Panc1 (cell line): ENCODE measurements around the gene IFNK. TPM values are rescaled to one million over a fixed set of nuclear protein-coding genes. Genes with fewer than 3 reads are reported as not detected.
A peak's percentile ranks its signal among the peaks of the same experiment; 100 is the strongest.

Source experiments
- ATAC-seq: fragments of 200-7000 bp; cut with Tn5 transposase; 2 replicates; pipeline ENCODE4 v1.9.1; 2020; ENCODE audit warnings: mild to moderate bottlenecking, moderate library complexity
- BruUV-seq: library from RNA; stranded (reverse); fragments of 400-500 nt; replicated peaks from 2 replicates; lab custom pipeline; 2021; lab: Mats Ljungman, UMichigan
- CTCF ChIA-PET: fragments of 300-600 bp; sonication (Branson Sonifier 250); formaldehyde crosslinking; loops from one replicate; lab custom pipeline; 2022; ENCODE audit warnings: antibody characterized with exemption; lab: Charles Lee
- POLR2A ChIA-PET: fragments of 300-600 bp; sonication (Branson Sonifier 250); formaldehyde crosslinking; loops from one replicate; lab custom pipeline; 2022; ENCODE audit warnings: antibody characterized with exemption; lab: Charles Lee
- DNase-seq: peaks from one replicate; pipeline ENCODE4 v3.0.0-alpha.2; 2010; ENCODE audit warnings: low read depth, low spot score
- H3K27ac ChIP-seq: 2 replicates; pipeline ENCODE4 v1.5.1; 2011; ENCODE audit warnings: mild to moderate bottlenecking, low read length, inconsistent platforms
- H3K27me3 ChIP-seq: fragments of 200-500 bp; sonication (Bioruptor generic); 2 replicates; pipeline ENCODE4 v1.6.0; 2014; ENCODE audit warnings: low read length, inconsistent platforms; ENCODE audit not compliant: control insufficient read depth, insufficient read depth
- H3K36me3 ChIP-seq: fragments of 200-500 bp; sonication (Bioruptor generic); 2 replicates; pipeline ENCODE4 v1.5.1; 2014; ENCODE audit warnings: inconsistent platforms, mild to moderate bottlenecking, low read length, moderate library complexity; ENCODE audit not compliant: control insufficient read depth, insufficient read depth
- H3K4me1 ChIP-seq: 2 replicates; pipeline ENCODE4 v1.5.1; 2011; ENCODE audit warnings: inconsistent platforms, mild to moderate bottlenecking, low read length, moderate library complexity; ENCODE audit not compliant: control insufficient read depth, insufficient read depth
- H3K4me3 ChIP-seq, 2 experiments: 2 replicates each; pipeline ENCODE4 v1.5.1; 2011 to 2012; ENCODE audit warnings: low read depth in 2 of 2, low read length in 2 of 2, mild to moderate bottlenecking in 2 of 2, inconsistent platforms in 1 of 2, moderate library complexity in 1 of 2
- H3K9me3 ChIP-seq: fragments of 200-500 bp; sonication (Bioruptor generic); 2 replicates; pipeline ENCODE4 v1.5.1; 2014; ENCODE audit warnings: low read depth, mild to moderate bottlenecking, inconsistent platforms, low read length, moderate library complexity; ENCODE audit not compliant: control insufficient read depth, insufficient read depth
- POLR2AphosphoS5 ChIP-seq: IDR thresholded peaks from 2 replicates; pipeline ENCODE4 v1.6.1; 2012; ENCODE audit warnings: mild to moderate bottlenecking, low read depth, low read length, moderate library complexity
- SIN3A ChIP-seq: IDR thresholded peaks from 2 replicates; pipeline ENCODE4 v1.6.1; 2012; ENCODE audit warnings: low read depth, mild to moderate bottlenecking, low read length, moderate library complexity, borderline replicate concordance; ENCODE audit not compliant: insufficient read depth
- TCF7L2 ChIP-seq: IDR thresholded peaks from 2 replicates; pipeline ENCODE4 v1.6.1; 2011; ENCODE audit warnings: mild to moderate bottlenecking, low read depth, low read length, inconsistent platforms
- in situ Hi-C: cut with HindIII; loops from 2 replicates; pipeline ENCODE4 v1.10.0; 2016; ENCODE audit warnings: low sequenced_read_pairs, low pct_unique_long_range_greater_than_20kb
- intact Hi-C: fragments of 100-400 bp; cut with micrococcal nuclease; formaldehyde crosslinking; loops from one replicate; pipeline ENCODE4 v1.10.0; 2022; ENCODE audit not compliant: unreplicated experiment
- total RNA-seq: library from RNA; stranded (reverse); gene quantifications from one replicate; pipeline ENCODE4 v1.2.1, GENCODE V29; 2021; ENCODE audit not compliant: unreplicated experiment
- TF ChIP-seq, protein P1 (sequence below): fragments of 450-650 bp; IDR thresholded peaks from 2 replicates; pipeline ENCODE4 v1.5.1; 2017; ENCODE audit warnings: mild to moderate bottlenecking
- TF ChIP-seq, protein P2 (sequence below), 2 experiments: IDR thresholded peaks; 2 replicates each; pipeline ENCODE4 v1.6.1; 2011 to 2012; ENCODE audit warnings: low read depth in 2 of 2, control low read depth in 1 of 2, low read length in 1 of 2, mild to moderate bottlenecking in 1 of 2, moderate library complexity in 1 of 2; ENCODE audit not compliant: insufficient read depth in 1 of 2

Gene IFNK
- total RNA-seq, 1 experiment from 2014 or later, result not detected

DNA sequence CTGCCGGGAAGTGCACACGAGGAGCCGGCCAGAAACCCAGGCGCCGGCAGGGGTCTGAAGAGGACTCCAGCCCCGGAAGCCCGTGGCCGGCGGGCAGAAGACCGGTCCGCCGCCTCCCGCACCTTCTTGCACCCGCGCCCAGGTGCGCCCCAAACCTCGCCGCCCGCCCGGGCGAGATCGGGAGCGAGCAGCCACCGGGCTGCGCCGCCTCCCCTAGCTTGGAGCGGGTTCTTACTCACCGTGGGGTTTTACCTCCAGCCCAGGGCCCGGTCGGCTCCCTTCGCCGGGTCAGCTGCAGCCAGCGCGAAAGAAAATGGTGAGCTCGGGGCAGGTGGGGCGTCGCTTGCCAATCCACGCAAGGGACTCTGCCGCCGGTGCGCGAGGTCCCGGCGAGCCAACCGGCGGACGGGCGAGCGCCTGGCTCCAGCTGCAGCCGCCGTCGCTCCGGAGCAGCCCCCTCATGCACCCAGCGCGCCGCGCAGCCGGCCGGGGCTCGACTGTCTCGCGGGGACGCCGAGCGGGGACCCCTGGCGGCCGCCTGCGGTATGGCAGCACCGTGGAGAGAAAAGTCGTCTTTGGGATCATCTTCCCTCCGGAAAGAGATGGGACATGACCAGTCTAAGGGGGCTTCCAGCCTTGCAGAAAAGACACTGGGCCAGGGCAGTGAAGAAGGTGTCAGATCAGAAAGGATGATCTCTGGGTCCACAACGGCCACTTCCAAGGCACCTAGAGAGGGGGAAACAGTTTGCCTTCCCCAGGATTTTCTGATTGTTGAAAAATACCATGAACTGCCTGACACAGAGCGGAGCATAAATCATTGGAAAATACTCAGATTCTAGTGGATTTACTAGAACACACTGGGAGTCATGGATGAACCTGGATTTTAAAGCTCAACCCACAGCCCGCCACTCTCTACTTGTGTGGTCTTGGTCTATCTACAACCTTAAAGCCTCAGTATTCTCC, 5.5 kb downstream of the IFNK start, which contains the start of gene MOB3B:
TSS of gene MOB3B (minus strand) at position 499 of the 963 bp plus-strand sequence. CDS start 74,264 bp downstream, outside the sequence.
- no peak for DNase-seq
- Histone ChIP-seq H3K9me3 (no peaks in the 10 kb centered on the region), H3K36me3 (no peaks in the 10 kb centered on the region), H3K27ac (no peak within 1 kb of the TSS), H3K4me3 (peak within 1 kb of the TSS; percentile 33 to 40), H3K27me3 (no peaks in the 10 kb centered on the region), H3K4me1 (no peaks in the 10 kb centered on the region)
- in situ Hi-C loops (no loop called here), intact Hi-C loops (loop anchor here (5.0 kb wide), 1 partner anchor 197 kb away; no protein-coding TSS in a partner anchor)
- TF ChIP-seq, protein P1, sequence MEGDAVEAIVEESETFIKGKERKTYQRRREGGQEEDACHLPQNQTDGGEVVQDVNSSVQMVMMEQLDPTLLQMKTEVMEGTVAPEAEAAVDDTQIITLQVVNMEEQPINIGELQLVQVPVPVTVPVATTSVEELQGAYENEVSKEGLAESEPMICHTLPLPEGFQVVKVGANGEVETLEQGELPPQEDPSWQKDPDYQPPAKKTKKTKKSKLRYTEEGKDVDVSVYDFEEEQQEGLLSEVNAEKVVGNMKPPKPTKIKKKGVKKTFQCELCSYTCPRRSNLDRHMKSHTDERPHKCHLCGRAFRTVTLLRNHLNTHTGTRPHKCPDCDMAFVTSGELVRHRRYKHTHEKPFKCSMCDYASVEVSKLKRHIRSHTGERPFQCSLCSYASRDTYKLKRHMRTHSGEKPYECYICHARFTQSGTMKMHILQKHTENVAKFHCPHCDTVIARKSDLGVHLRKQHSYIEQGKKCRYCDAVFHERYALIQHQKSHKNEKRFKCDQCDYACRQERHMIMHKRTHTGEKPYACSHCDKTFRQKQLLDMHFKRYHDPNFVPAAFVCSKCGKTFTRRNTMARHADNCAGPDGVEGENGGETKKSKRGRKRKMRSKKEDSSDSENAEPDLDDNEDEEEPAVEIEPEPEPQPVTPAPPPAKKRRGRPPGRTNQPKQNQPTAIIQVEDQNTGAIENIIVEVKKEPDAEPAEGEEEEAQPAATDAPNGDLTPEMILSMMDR, result peak; percentile 75
- TF ChIP-seq SIN3A, result no peak
- ChIA-PET CTCF (no interaction called here), POLR2A (no interaction called here)
- peak; percentile 88 for ATAC-seq
- BruUV-seq, result no TSS peak

DNA sequence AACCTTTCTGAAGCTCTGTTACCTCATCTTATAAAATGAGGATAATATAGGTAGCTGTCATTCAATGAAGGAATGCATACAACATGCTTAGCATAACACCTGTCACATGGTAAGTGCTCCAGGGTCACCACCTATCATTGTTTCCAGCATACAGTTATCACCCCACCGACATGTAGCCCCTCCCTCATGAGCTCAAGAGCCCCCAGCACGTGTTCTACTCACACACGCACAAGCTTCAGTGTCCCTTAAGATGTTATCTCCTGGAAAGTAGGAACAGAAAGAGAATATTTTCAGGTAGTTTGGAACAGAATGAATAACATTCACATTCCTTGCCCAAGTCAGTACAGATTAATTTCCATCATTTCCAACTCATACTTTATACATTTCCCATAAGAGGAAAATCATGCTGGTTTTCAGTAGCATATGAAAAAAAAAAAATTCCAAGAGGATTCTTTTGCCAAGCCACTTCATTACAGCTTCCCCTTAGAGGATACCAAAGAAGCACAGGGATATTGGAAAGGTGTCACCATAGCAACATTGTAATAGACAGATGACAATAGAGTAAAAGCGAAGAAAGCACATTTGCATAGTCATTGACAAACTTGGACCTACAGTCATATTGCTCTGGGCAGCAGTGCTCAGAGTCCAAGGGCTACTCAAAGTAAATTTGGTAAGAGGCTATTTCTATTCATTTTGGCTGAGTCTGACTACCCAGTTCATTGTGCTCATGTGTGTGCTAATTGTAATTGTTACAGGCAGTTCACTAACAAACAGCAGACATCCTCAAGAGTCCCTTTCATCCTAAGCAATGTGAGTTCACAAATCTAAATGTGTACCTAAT, 7.0 kb downstream of the IFNK start:
- in situ Hi-C loops (no loop called here), intact Hi-C loops (loop anchor here (5.0 kb wide), 1 partner anchor 199 kb away; no protein-coding TSS in a partner anchor)
- Histone ChIP-seq H3K27ac (no peak overlapping the region), H3K9me3 (no peaks in the 10 kb centered on the region), H3K4me1 (no peaks in the 10 kb centered on the region), H3K4me3 (no peak overlapping the region), H3K27me3 (no peaks in the 10 kb centered on the region), H3K36me3 (no peaks in the 10 kb centered on the region)
- BruUV-seq, result no TSS peak
- ATAC-seq (no peak), DNase-seq (no peak)
- TF ChIP-seq SIN3A (no peak), TCF7L2 (no peak), POLR2AphosphoS5 (no peak)
- TF ChIP-seq, protein P2, sequence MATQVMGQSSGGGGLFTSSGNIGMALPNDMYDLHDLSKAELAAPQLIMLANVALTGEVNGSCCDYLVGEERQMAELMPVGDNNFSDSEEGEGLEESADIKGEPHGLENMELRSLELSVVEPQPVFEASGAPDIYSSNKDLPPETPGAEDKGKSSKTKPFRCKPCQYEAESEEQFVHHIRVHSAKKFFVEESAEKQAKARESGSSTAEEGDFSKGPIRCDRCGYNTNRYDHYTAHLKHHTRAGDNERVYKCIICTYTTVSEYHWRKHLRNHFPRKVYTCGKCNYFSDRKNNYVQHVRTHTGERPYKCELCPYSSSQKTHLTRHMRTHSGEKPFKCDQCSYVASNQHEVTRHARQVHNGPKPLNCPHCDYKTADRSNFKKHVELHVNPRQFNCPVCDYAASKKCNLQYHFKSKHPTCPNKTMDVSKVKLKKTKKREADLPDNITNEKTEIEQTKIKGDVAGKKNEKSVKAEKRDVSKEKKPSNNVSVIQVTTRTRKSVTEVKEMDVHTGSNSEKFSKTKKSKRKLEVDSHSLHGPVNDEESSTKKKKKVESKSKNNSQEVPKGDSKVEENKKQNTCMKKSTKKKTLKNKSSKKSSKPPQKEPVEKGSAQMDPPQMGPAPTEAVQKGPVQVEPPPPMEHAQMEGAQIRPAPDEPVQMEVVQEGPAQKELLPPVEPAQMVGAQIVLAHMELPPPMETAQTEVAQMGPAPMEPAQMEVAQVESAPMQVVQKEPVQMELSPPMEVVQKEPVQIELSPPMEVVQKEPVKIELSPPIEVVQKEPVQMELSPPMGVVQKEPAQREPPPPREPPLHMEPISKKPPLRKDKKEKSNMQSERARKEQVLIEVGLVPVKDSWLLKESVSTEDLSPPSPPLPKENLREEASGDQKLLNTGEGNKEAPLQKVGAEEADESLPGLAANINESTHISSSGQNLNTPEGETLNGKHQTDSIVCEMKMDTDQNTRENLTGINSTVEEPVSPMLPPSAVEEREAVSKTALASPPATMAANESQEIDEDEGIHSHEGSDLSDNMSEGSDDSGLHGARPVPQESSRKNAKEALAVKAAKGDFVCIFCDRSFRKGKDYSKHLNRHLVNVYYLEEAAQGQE (IDR thresholded peaks at IDR 0.05; ENCODE audit: insufficient read depth in 1 of 2, low read depth in 2 of 2, low read length in 1 of 2), result no peak
- TF ChIP-seq, protein P1, result no peak
- POLR2A ChIA-PET, result no interaction called here
- CTCF ChIA-PET, result no interaction called here
